Measurements from ENCODE around the gene TMEM176A.

TMEM176A gene

GRCh38 chr7:150787321-150788281 is 13.0 kb upstream of the TMEM176A start:
- peak; percentile 67 for ATAC-seq
- TF ChIP-seq ESRRG (CRISPR knock-in tag; IDR thresholded peaks at IDR 0.05) (peak; percentile 26; the same call in 1 of the 2 replicates), SNAI2 (CRISPR knock-in tag; IDR thresholded peaks at IDR 0.05) (0 out of 2 replicates have a peak, but pooled peaks have one; percentile 43), CSDC2 (CRISPR knock-in tag; IDR thresholded peaks at IDR 0.05) (no peak; the same call in 1 of the 2 replicates), CREB5 (CRISPR knock-in tag; IDR thresholded peaks at IDR 0.05; ENCODE audit: low read depth) (peak; percentile 7; the same call in 1 of the 2 replicates), ZNF565 (CRISPR knock-in tag; conservative IDR thresholded peaks at IDR 0.05; ENCODE audit: low read depth) (peak; percentile 81; the same call in 1 of the 2 replicates), CSRNP3 (CRISPR knock-in tag; IDR thresholded peaks at IDR 0.05) (no peak), ZNF8 (CRISPR knock-in tag; IDR thresholded peaks at IDR 0.05) (peak; percentile 6), TOX (CRISPR knock-in tag; IDR thresholded peaks at IDR 0.05; ENCODE audit: borderline replicate concordance) (no peak), TCF4 (CRISPR knock-in tag; IDR thresholded peaks at IDR 0.05; ENCODE audit: borderline replicate concordance) (peak; percentile 80), POU6F1 (CRISPR knock-in tag; IDR thresholded peaks at IDR 0.05; ENCODE audit: borderline replicate concordance, low read depth) (no peak), ZFP3 (CRISPR knock-in tag; IDR thresholded peaks at IDR 0.05) (0 out of 2 replicates have a peak, but pooled peaks have one; percentile 67), OSR1 (CRISPR knock-in tag; IDR thresholded peaks at IDR 0.05) (no peak), GLIS3 (CRISPR knock-in tag; IDR thresholded peaks at IDR 0.05) (no peak; the same call in 1 of the 2 replicates), TSHZ2 (CRISPR knock-in tag; IDR thresholded peaks at IDR 0.05) (peak; percentile 80; the same call in 1 of the 2 replicates), ZNF70 (CRISPR knock-in tag; IDR thresholded peaks at IDR 0.05) (peak; percentile 81), RARB (CRISPR knock-in tag; IDR thresholded peaks at IDR 0.05) (no peak), ARNTL (CRISPR knock-in tag; IDR thresholded peaks at IDR 0.05; ENCODE audit: borderline replicate concordance, low read depth) (no peak), ZFP30 (CRISPR knock-in tag; IDR thresholded peaks at IDR 0.05) (0 out of 2 replicates have a peak, but pooled peaks have one; percentile 31), PPARA (CRISPR knock-in tag; IDR thresholded peaks at IDR 0.05; ENCODE audit: borderline replicate concordance) (no peak), PATZ1 (CRISPR knock-in tag; IDR thresholded peaks at IDR 0.05; ENCODE audit: borderline replicate concordance) (no peak), BACH2 (CRISPR knock-in tag; IDR thresholded peaks at IDR 0.05; ENCODE audit: borderline replicate concordance) (no peak), ZC3H10 (CRISPR knock-in tag; IDR thresholded peaks at IDR 0.05) (no peak), ISL1 (CRISPR knock-in tag; IDR thresholded peaks at IDR 0.05) (peak; percentile 50; the same call in 1 of the 2 replicates)

All from SK-N-SH treated with all-trans-retinoic acid at 6 μM for 48 hours (cell line).